Common myeloid progenitor, CD34-positive (primary cell): ENCODE results near the gene VPS39.

Experiments
- CTCF ChIA-PET: fragments of 350-600 bp; sonication (Branson Sonifier 250); formaldehyde crosslinking; loops from one replicate; lab custom pipeline; 2021; ENCODE audit warnings: antibody characterized with exemption; lab: Charles Lee
- POLR2A ChIA-PET: fragments of 350-600 bp; sonication (Branson Sonifier 250); formaldehyde crosslinking; loops from one replicate; lab custom pipeline; 2021; ENCODE audit warnings: antibody characterized with exemption; lab: Charles Lee
- DNase-seq, 3 donors: peaks; one replicate each; pipeline versions ENCODE4 v3.0.0 to v3.0.0-alpha.2; 2013
- H3K27ac ChIP-seq, 2 experiments: 1 replicate in 1 of 2; 2 replicates in 1 of 2; pipeline ENCODE4 v1.7.0; 2013; ENCODE audit warnings: inconsistent platforms in 2 of 2, low read length in 2 of 2, mild to moderate bottlenecking in 2 of 2, low read depth in 1 of 2, moderate library complexity in 1 of 2; ENCODE audit not compliant: severe bottlenecking in 2 of 2, insufficient read depth in 1 of 2, poor library complexity in 1 of 2
- H3K27me3 ChIP-seq, 5 experiments: replicated peaks in 2 of 5; 1 replicate in 3 of 5; 2 replicates in 2 of 5; pipeline versions ENCODE4 v1.6.1 to v1.7.0; 2013; ENCODE audit warnings: low read length in 4 of 5, mild to moderate bottlenecking in 2 of 5, moderate library complexity in 2 of 5, inconsistent platforms in 1 of 5; ENCODE audit not compliant: insufficient read depth in 5 of 5, control insufficient read depth in 4 of 5
- H3K36me3 ChIP-seq, 4 experiments: 1 replicate in 2 of 4; 2 replicates in 2 of 4; pipeline versions ENCODE4 v1.6.1 to v1.7.0; 2013; ENCODE audit warnings: low read length in 3 of 4, control low read depth in 1 of 4, mild to moderate bottlenecking in 1 of 4; ENCODE audit not compliant: control insufficient read depth in 4 of 4, insufficient read depth in 4 of 4
- H3K4me1 ChIP-seq, 4 experiments: 1 replicate in 3 of 4; 2 replicates in 1 of 4; pipeline versions ENCODE4 v1.6.1 to v1.7.1; 2013; ENCODE audit warnings: low read length in 3 of 4, mild to moderate bottlenecking in 3 of 4, control low read depth in 1 of 4, inconsistent platforms in 1 of 4, moderate library complexity in 1 of 4; ENCODE audit not compliant: control insufficient read depth in 4 of 4, insufficient read depth in 4 of 4; ENCODE audit errors: control extremely low read depth in 1 of 4
- H3K4me3 ChIP-seq, 7 experiments: 1 replicate in 4 of 7; 2 replicates in 3 of 7; pipeline versions ENCODE4 v1.5.1 to v1.7.0; 2013; ENCODE audit warnings: mild to moderate bottlenecking in 7 of 7, low read length in 6 of 7, moderate library complexity in 6 of 7, inconsistent platforms in 2 of 7, low read depth in 2 of 7, control low read depth in 1 of 7; ENCODE audit not compliant: insufficient read depth in 4 of 7, control insufficient read depth in 1 of 7; ENCODE audit errors: extremely low read depth in 1 of 7
- H3K9me3 ChIP-seq, 5 experiments: 1 replicate in 4 of 5; 2 replicates in 1 of 5; pipeline versions ENCODE4 v1.6.1 to v1.7.1; 2013; ENCODE audit warnings: low read length in 4 of 5, mild to moderate bottlenecking in 2 of 5, inconsistent platforms in 1 of 5, low read depth in 1 of 5, moderate library complexity in 1 of 5; ENCODE audit not compliant: control insufficient read depth in 4 of 5, insufficient read depth in 2 of 5; ENCODE audit errors: control extremely low read depth in 1 of 5
- WGBS: methylation state at CpG from one replicate; pipeline ENCODE4 v1.1.5; 2013; ENCODE audit not compliant: insufficient coverage; 5-methylcytosine and 5-hydroxymethylcytosine counted together

Gene VPS39

GRCh38 chr15:42152196-42152920 lies 55.7 kb downstream of the VPS39 start:
- CTCF ChIA-PET, result interaction anchor here (1.3 kb wide), 1 partner anchor 14 kb away, joined by 3 read pairs; no protein-coding TSS in a partner anchor
- no peaks in the 10 kb centered on the region for H3K9me3 ChIP-seq
- DNase-seq, result no peak
- no peaks in the 10 kb centered on the region for H3K36me3 ChIP-seq
- H3K4me3 ChIP-seq, result no peak overlapping the region
- peaks cover 0 to 3% (median 2%) of the 10 kb centered on the region in 4 experiments for H3K4me1 ChIP-seq
- no peak overlapping the region for H3K27ac ChIP-seq
- no peaks in the 10 kb centered on the region for H3K27me3 ChIP-seq
- 98% methylated on average over 11 of the region's 14 CpGs for WGBS
- POLR2A ChIA-PET, result no interaction called here

GRCh38 chr15:42151736-42152135 lies 56.4 kb downstream of the VPS39 start:
- CTCF ChIA-PET, result no interaction called here
- H3K4me3 ChIP-seq, result no peak overlapping the region

GRCh38 chr15:42151141-42151561 lies 57.0 kb downstream of the VPS39 start:
- DNase-seq, result no peak
- POLR2A ChIA-PET, result interaction anchor here (0.6 to 0.7 kb wide), 2 partner anchors 270 to 403 kb away, joined by 3 to 4 read pairs; no protein-coding TSS in a partner anchor
- H3K4me3 ChIP-seq, result no peak overlapping the region
- no peak overlapping the region for H3K27ac ChIP-seq
- H3K36me3 ChIP-seq, result no peaks in the 10 kb centered on the region
- H3K9me3 ChIP-seq, result no peaks in the 10 kb centered on the region
- no peaks in the 10 kb centered on the region for H3K27me3 ChIP-seq
- CTCF ChIA-PET, result interaction anchor here (3.2 kb wide), 1 partner anchor 13 kb away, joined by 16 read pairs; no protein-coding TSS in a partner anchor
- H3K4me1 ChIP-seq, result peaks cover 0 to 3% (median 0%) of the 10 kb centered on the region in 4 experiments
- WGBS, result 95% methylated on average over 7 of the region's 10 CpGs

More at GRCh38 chr15:42151736-42152135, 56.4 kb downstream of the VPS39 start:
- POLR2A ChIA-PET, result interaction anchor here (0.6 to 0.7 kb wide), 2 partner anchors 270 to 402 kb away, joined by 3 to 4 read pairs; no protein-coding TSS in a partner anchor
- H3K9me3 ChIP-seq, result no peaks in the 10 kb centered on the region
- peaks cover 0 to 3% (median 2%) of the 10 kb centered on the region in 4 experiments for H3K4me1 ChIP-seq
- H3K36me3 ChIP-seq, result no peaks in the 10 kb centered on the region
- no peak overlapping the region for H3K27ac ChIP-seq
- DNase-seq, result no peak
- H3K27me3 ChIP-seq, result no peaks in the 10 kb centered on the region
- WGBS, result 100% methylated on average over 4 of the region's 4 CpGs

- 95% methylated on average over 8 of the region's 17 CpGs for WGBS
- no peak overlapping the region for H3K27ac ChIP-seq
- H3K4me1 ChIP-seq, result peaks cover 0 to 3% (median 0%) of the 10 kb centered on the region in 4 experiments
Measured at GRCh38 chr15:42150219-42150970, 57.7 kb downstream of the VPS39 start.

GRCh38 chr15:42149493-42150218 lies 58.4 kb downstream of the VPS39 start:
- CTCF ChIA-PET, result interaction anchor here (1.3 to 3.2 kb wide), 3 partner anchors 11 to 161 kb away, joined by 3 to 16 read pairs (median 4); no protein-coding TSS in a partner anchor
- POLR2A ChIA-PET, result no interaction called here
- WGBS, result 93% methylated on average over 14 of the region's 14 CpGs
- no peak overlapping the region for H3K27ac ChIP-seq
- H3K9me3 ChIP-seq, result no peaks in the 10 kb centered on the region
- no peaks in the 10 kb centered on the region for H3K27me3 ChIP-seq
- peaks cover 0 to 3% (median 0%) of the 10 kb centered on the region in 4 experiments for H3K4me1 ChIP-seq
- H3K36me3 ChIP-seq, result no peaks in the 10 kb centered on the region
- DNase-seq, result no peak
- no peak overlapping the region for H3K4me3 ChIP-seq

More at GRCh38 chr15:42150219-42150970, 57.7 kb downstream of the VPS39 start:
- no peak for DNase-seq
- Histone ChIP-seq H3K36me3 (no peaks in the 10 kb centered on the region), H3K27me3 (no peaks in the 10 kb centered on the region), H3K9me3 (no peaks in the 10 kb centered on the region), H3K4me3 (no peak overlapping the region)
- POLR2A ChIA-PET, result no interaction called here
- CTCF ChIA-PET, result interaction anchor here (1.3 to 3.2 kb wide), 2 partner anchors 12 to 66 kb away, joined by 3 to 16 read pairs; no protein-coding TSS in a partner anchor

GRCh38 chr15:42148808-42149492 lies 59.2 kb downstream of the VPS39 start:
- no peak for DNase-seq
- no peaks in the 10 kb centered on the region for H3K9me3 ChIP-seq
- ChIA-PET CTCF (interaction anchor here (0.7 to 3.2 kb wide), 5 partner anchors 10 to 160 kb away, joined by 3 to 16 read pairs (median 4); no protein-coding TSS in a partner anchor), POLR2A (no interaction called here)
- 96% methylated on average over 12 of the region's 12 CpGs for WGBS
- H3K36me3 ChIP-seq, result no peaks in the 10 kb centered on the region
- no peak overlapping the region for H3K27ac ChIP-seq
- peaks cover 0 to 3% (median 0%) of the 10 kb centered on the region in 4 experiments for H3K4me1 ChIP-seq
- no peak overlapping the region for H3K4me3 ChIP-seq
- no peaks in the 10 kb centered on the region for H3K27me3 ChIP-seq
